ENCODE results near the gene XRCC5.

Gene XRCC5

DNA sequence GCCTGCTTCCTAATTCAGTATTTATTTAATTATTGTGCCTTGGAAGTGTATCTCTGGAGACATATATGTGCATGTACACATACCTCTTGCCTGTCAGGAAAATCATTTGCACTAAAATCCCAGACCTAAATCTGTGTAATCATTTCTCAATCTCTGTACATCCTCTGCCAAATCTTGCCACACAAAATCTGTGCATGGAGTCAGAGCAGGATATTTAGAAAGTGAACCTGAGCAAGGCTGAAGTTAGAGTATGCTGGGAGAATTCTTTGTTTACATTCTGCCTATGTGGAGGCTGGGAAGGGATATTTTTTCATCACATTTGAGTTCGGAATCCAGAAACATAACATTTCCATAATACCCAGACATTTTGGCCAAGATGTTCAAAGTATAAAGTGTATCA, 9.3 kb downstream of the XRCC5 start:
- Histone ChIP-seq H3K9me3 (ENCODE audit: control insufficient read depth in 2 of 2, low read length in 2 of 2) (no peaks in the 10 kb centered on the region), H3K27ac (ENCODE audit: low read length) (no peak overlapping the region), H3K36me3 (ENCODE audit: control insufficient read depth in 2 of 2, insufficient read depth in 2 of 2, low read length in 2 of 2) (peaks cover 35 to 68% of the 10 kb centered on the region in 2 donors), H3K27me3 (ENCODE audit: control insufficient read depth in 1 of 2, insufficient read depth in 2 of 2, low read length in 2 of 2) (no peaks in the 10 kb centered on the region), H3K9ac (ENCODE audit: low read length in 2 of 2) (no peak overlapping the region), H3K4me3 (ENCODE audit: low read length in 2 of 2) (no peak overlapping the region), H3K4me1 (ENCODE audit: control insufficient read depth, insufficient read depth, low read length) (peaks cover 5% of the 10 kb centered on the region)

DNA sequence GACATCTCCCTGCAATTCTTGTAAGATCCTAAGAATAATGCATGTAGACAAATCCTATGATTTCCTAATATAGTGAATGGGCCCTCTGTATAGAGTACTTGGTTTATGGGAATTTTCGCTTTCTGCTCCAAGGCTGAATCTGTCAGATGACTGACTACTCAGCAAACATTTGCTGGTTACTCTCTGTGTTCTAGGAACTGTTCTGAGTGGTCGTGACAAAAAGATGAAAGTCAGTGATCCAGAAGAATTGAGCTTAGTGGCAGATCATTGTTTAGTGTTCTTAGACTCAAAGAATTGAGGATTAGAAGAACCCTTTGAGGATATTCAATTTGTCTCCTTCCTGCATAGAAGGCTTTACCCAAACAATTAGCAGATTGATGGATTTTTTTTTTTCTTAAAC, 10.0 kb downstream of the XRCC5 start:
- peaks cover 32 to 66% of the 10 kb centered on the region in 2 donors for H3K36me3 ChIP-seq (ENCODE audit: control insufficient read depth in 2 of 2, insufficient read depth in 2 of 2, low read length in 2 of 2)
- H3K27ac ChIP-seq (ENCODE audit: low read length) = no peak overlapping the region

DNA sequence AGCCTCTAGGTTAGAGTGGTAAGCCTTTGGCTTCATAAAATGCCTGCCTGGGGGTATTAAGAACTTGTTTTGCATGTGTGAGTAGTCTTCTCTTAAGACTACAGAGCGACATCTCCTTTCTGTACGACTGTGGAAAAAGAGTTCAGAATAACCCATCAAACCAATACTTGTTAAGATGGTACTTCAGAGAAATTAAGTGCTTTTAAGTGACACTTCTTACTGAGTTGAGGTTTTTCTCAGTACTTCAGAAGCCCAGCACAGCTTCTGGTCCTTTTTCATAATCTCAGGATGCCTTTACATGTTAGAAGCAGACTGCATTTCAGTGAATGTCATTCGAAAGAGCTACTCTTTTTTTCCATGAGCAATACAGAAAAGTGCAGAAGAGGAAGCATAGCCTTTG, 10.8 kb downstream of the XRCC5 start:
- Histone ChIP-seq H3K4me1 (ENCODE audit: control insufficient read depth, insufficient read depth, low read length) (no peaks in the 10 kb centered on the region), H3K4me3 (ENCODE audit: low read length in 2 of 2) (no peak overlapping the region), H3K27ac (ENCODE audit: low read length) (no peak overlapping the region), H3K36me3 (ENCODE audit: control insufficient read depth in 2 of 2, insufficient read depth in 2 of 2, low read length in 2 of 2) (peaks cover 32 to 68% of the 10 kb centered on the region in 2 donors), H3K9me3 (ENCODE audit: control insufficient read depth in 2 of 2, low read length in 2 of 2) (no peaks in the 10 kb centered on the region), H3K9ac (ENCODE audit: low read length in 2 of 2) (no peak overlapping the region), H3K27me3 (ENCODE audit: control insufficient read depth in 1 of 2, insufficient read depth in 2 of 2, low read length in 2 of 2) (no peaks in the 10 kb centered on the region)

More for the DNA sequence above, 10.0 kb downstream of the XRCC5 start:
- no peaks in the 10 kb centered on the region for H3K27me3 ChIP-seq (ENCODE audit: control insufficient read depth in 1 of 2, insufficient read depth in 2 of 2, low read length in 2 of 2)
- H3K9ac ChIP-seq (ENCODE audit: low read length in 2 of 2) = no peak overlapping the region
- H3K4me1 ChIP-seq (ENCODE audit: control insufficient read depth, insufficient read depth, low read length) = peaks cover 4% of the 10 kb centered on the region
- H3K4me3 ChIP-seq (ENCODE audit: low read length in 2 of 2) = no peak overlapping the region
- H3K9me3 ChIP-seq (ENCODE audit: control insufficient read depth in 2 of 2, low read length in 2 of 2) = no peaks in the 10 kb centered on the region

DNA sequence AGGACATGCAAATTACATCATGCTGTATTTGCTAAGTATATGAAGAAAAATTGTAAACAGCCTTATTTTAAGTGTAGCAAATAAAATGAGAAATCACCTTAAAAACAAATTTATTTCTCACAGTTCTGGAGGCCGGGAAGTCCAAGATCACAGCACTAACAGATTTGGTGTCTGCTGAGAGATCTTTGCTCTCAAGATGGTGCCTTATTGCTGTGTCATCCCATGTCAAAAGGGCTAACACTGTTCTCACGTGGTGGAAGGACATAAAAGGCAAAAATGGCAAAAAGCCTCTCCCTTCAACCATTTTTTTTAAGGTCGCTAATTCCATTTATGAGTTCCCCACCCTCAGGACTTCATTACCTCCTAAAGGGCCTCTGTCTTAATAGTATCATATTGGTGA, 12.1 kb downstream of the XRCC5 start:
- H3K9me3 ChIP-seq (ENCODE audit: control insufficient read depth in 2 of 2, low read length in 2 of 2) = no peaks in the 10 kb centered on the region
- peaks cover 40 to 81% of the 10 kb centered on the region in 2 donors for H3K36me3 ChIP-seq (ENCODE audit: control insufficient read depth in 2 of 2, insufficient read depth in 2 of 2, low read length in 2 of 2)
- H3K9ac ChIP-seq (ENCODE audit: low read length in 2 of 2) = no peak overlapping the region
- no peak overlapping the region for H3K4me3 ChIP-seq (ENCODE audit: low read length in 2 of 2)
- H3K27me3 ChIP-seq (ENCODE audit: control insufficient read depth in 1 of 2, insufficient read depth in 2 of 2, low read length in 2 of 2) = no peaks in the 10 kb centered on the region
- H3K27ac ChIP-seq (ENCODE audit: low read length) = no peak overlapping the region
- no peaks in the 10 kb centered on the region for H3K4me1 ChIP-seq (ENCODE audit: control insufficient read depth, insufficient read depth, low read length)

DNA sequence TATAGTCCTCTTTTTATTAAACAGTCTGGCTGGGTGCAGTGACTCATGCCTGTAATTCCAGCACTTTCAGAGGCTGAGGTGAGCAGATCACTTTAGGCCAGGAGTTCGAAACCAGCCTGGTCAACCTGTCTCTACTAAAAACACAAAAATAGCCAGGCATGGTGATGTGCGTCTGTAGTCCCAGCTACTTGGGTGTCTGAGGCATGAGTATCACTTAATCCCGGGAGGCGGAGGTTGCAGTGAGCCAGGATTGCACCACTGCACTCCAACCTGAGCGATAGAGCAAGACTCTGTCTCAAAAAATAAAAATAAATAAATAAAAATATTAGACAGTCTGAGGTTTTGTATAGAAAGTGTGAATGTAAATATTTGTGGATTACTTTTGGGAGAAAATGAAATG, 17.8 kb downstream of the XRCC5 start:
- Histone ChIP-seq H3K4me1 (ENCODE audit: control insufficient read depth, insufficient read depth, low read length) (no peaks in the 10 kb centered on the region), H3K27me3 (ENCODE audit: control insufficient read depth in 1 of 2, insufficient read depth in 2 of 2, low read length in 2 of 2) (no peaks in the 10 kb centered on the region), H3K27ac (ENCODE audit: low read length) (no peak overlapping the region), H3K9me3 (ENCODE audit: control insufficient read depth in 2 of 2, low read length in 2 of 2) (no peaks in the 10 kb centered on the region), H3K36me3 (ENCODE audit: control insufficient read depth in 2 of 2, insufficient read depth in 2 of 2, low read length in 2 of 2) (peaks cover 44 to 62% of the 10 kb centered on the region in 2 donors), H3K4me3 (ENCODE audit: low read length in 2 of 2) (no peak overlapping the region), H3K9ac (ENCODE audit: low read length in 2 of 2) (no peak overlapping the region)

DNA sequence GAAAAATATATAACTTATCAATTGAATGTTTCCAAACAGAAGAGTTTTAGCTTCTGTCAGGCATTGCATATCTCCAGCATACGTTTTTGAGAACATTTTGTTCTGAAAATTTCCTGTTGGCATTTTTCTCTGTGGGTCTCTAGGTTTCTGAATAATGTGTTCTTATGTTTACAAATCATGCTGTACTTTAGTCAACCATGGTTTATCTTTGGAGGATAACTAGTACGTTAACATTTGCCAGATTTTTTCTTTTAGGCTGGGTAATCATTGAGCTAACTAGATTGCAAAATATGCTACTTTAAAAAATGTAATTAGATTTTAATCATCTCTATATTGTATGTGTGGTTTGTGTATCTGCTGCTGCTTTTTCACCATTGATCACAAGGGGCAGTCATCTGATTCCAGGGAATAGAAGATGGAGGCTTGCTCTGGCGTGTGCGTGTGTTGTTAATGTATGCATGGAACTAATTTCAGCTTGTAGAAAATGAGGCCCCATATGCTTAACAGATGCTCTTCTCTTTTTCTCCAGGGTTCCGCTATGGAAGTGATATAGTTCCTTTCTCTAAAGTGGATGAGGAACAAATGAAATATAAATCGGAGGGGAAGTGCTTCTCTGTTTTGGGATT, 21.3 kb downstream of the XRCC5 start:
- Histone ChIP-seq H3K36me3 (ENCODE audit: control insufficient read depth in 2 of 2, insufficient read depth in 2 of 2, low read length in 2 of 2) (peaks cover 53 to 59% of the 10 kb centered on the region in 2 donors), H3K27ac (ENCODE audit: low read length) (no peak overlapping the region), H3K4me1 (ENCODE audit: control insufficient read depth, insufficient read depth, low read length) (no peaks in the 10 kb centered on the region), H3K4me3 (ENCODE audit: low read length in 2 of 2) (no peak overlapping the region), H3K27me3 (ENCODE audit: control insufficient read depth in 1 of 2, insufficient read depth in 2 of 2, low read length in 2 of 2) (no peaks in the 10 kb centered on the region), H3K9ac (ENCODE audit: low read length in 2 of 2) (no peak overlapping the region), H3K9me3 (ENCODE audit: control insufficient read depth in 2 of 2, low read length in 2 of 2) (no peaks in the 10 kb centered on the region)

DNA sequence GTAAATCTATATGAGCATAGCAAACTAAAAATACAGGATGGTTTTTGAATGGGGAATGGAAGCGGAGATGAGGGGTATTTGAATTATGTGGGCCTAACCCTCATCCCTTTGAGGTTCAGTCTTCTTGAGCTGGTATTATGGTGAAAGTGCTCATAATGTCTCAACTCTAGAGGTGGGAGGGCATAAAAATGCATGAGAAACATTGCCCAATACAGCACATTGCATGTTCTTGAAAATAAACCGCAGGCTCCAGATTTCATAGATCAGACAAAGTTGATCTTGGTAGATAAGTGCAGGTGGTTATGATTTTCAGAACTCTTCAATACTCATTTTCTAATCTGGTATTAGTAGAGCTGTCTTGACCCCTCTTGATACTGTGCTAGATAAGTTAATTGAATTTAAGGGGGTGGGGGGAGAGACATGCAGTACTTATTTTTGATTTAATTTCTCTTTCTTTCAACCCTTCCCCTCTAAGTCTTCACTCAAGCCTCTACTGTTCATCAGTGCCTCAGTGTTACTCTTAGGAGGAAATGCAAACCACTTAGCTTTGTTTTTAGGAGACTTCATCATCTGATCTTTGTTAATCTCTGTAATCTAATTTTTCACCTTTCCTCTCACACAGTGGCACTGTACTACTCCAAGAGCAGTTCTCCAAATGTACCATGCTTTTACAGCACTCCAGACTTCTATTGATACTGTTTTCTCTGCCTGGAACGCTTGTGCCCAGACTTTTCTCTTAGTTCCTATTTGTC, 22.2 kb downstream of the XRCC5 start:
- no peak overlapping the region for H3K27ac ChIP-seq (ENCODE audit: low read length)
- H3K4me1 ChIP-seq (ENCODE audit: control insufficient read depth, insufficient read depth, low read length) = no peaks in the 10 kb centered on the region
- peaks cover 45 to 54% of the 10 kb centered on the region in 2 donors for H3K36me3 ChIP-seq (ENCODE audit: control insufficient read depth in 2 of 2, insufficient read depth in 2 of 2, low read length in 2 of 2)

DNA sequence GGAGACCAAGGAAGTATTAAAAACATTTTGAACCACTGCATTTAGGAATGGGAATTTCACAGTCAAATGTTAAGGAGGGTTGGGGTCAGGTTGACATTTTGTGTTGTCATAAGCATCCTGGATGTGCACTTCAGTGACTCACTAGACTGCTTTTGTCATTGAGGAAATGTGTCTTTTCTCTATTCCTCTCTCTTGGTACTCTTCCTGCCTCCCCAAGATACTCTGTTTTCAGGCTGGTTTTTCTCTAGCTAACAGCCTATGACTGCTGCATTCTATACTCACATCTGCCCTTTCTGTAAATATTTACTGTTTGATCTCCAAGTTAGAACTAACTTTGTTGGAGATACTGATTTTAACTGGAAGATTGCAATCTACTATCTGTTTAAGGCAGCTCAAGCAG, 23.4 kb downstream of the XRCC5 start:
- no peaks in the 10 kb centered on the region for H3K27me3 ChIP-seq (ENCODE audit: control insufficient read depth in 1 of 2, insufficient read depth in 2 of 2, low read length in 2 of 2)
- peaks cover 52% of the 10 kb centered on the region in 2 donors for H3K36me3 ChIP-seq (ENCODE audit: control insufficient read depth in 2 of 2, insufficient read depth in 2 of 2, low read length in 2 of 2)
- no peak overlapping the region for H3K9ac ChIP-seq (ENCODE audit: low read length in 2 of 2)
- no peak overlapping the region for H3K4me3 ChIP-seq (ENCODE audit: low read length in 2 of 2)
- no peaks in the 10 kb centered on the region for H3K4me1 ChIP-seq (ENCODE audit: control insufficient read depth, insufficient read depth, low read length)
- H3K9me3 ChIP-seq (ENCODE audit: control insufficient read depth in 2 of 2, low read length in 2 of 2) = no peaks in the 10 kb centered on the region
- H3K27ac ChIP-seq (ENCODE audit: low read length) = no peak overlapping the region

More for the DNA sequence above, 22.2 kb downstream of the XRCC5 start:
- no peak overlapping the region for H3K4me3 ChIP-seq (ENCODE audit: low read length in 2 of 2)
- H3K9me3 ChIP-seq (ENCODE audit: control insufficient read depth in 2 of 2, low read length in 2 of 2) = no peaks in the 10 kb centered on the region
- H3K27me3 ChIP-seq (ENCODE audit: control insufficient read depth in 1 of 2, insufficient read depth in 2 of 2, low read length in 2 of 2) = no peaks in the 10 kb centered on the region
- H3K9ac ChIP-seq (ENCODE audit: low read length in 2 of 2) = no peak overlapping the region

DNA sequence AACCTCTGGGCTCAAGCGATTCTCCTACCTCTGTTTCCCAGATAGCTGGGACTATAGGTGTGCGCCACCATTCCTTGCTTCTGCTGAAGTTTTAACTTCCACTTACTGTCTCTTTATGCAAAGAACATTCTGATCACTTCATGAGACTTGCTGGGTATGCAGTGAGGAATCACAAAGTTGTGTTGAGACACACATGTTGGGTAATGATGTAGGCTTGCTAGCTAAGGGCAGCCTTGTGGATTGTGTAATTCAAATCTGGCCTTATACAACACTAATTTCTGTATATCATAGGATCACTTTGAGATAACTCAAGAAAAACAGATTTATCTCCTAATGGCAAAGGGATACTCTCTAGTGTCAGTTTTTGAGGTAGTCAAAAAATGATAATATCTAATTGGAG, 24.2 kb downstream of the XRCC5 start:
- Histone ChIP-seq H3K4me1 (ENCODE audit: control insufficient read depth, insufficient read depth, low read length) (no peaks in the 10 kb centered on the region), H3K27me3 (ENCODE audit: control insufficient read depth in 1 of 2, insufficient read depth in 2 of 2, low read length in 2 of 2) (no peaks in the 10 kb centered on the region), H3K4me3 (ENCODE audit: low read length in 2 of 2) (no peak overlapping the region), H3K36me3 (ENCODE audit: control insufficient read depth in 2 of 2, insufficient read depth in 2 of 2, low read length in 2 of 2) (peaks cover 56 to 57% of the 10 kb centered on the region in 2 donors), H3K27ac (ENCODE audit: low read length) (no peak overlapping the region), H3K9ac (ENCODE audit: low read length in 2 of 2) (no peak overlapping the region), H3K9me3 (ENCODE audit: control insufficient read depth in 2 of 2, low read length in 2 of 2) (no peaks in the 10 kb centered on the region)

DNA sequence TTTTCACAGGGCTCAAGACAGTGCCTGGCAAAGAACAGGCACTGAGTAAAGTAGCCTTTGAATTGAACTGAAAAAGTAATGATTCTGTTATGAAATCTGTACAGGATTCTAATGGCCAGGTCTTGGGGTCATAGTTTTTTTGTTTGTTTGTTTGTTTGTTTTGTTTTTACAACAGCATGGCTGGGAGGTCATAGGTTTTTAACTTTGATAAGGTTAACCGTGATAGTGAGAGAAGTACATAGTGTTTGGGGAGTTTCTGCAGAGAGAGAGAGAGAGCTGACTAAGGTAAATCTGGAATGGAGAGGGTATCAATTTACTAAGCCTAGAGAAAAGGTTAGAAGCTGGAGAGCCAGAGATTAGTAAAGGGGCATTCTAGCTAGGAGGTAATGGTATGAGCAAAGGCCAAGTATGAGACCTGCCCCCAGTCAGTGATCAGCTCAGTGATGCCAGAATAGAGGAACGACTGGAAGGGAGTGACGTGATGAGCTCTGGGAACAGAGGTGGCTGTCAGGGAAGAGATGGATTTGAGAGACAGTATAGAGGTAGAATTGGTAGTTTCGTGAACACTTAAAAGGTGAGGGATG, 25.9 kb downstream of the XRCC5 start:
- no peaks in the 10 kb centered on the region for H3K27me3 ChIP-seq (ENCODE audit: control insufficient read depth in 1 of 2, insufficient read depth in 2 of 2, low read length in 2 of 2)
- H3K4me1 ChIP-seq (ENCODE audit: control insufficient read depth, insufficient read depth, low read length) = no peaks in the 10 kb centered on the region
- no peak overlapping the region for H3K27ac ChIP-seq (ENCODE audit: low read length)
- H3K36me3 ChIP-seq (ENCODE audit: control insufficient read depth in 2 of 2, insufficient read depth in 2 of 2, low read length in 2 of 2) = peaks cover 55 to 64% of the 10 kb centered on the region in 2 donors
- H3K9ac ChIP-seq (ENCODE audit: low read length in 2 of 2) = no peak overlapping the region
- no peaks in the 10 kb centered on the region for H3K9me3 ChIP-seq (ENCODE audit: control insufficient read depth in 2 of 2, low read length in 2 of 2)
- H3K4me3 ChIP-seq (ENCODE audit: low read length in 2 of 2) = no peak overlapping the region

DNA sequence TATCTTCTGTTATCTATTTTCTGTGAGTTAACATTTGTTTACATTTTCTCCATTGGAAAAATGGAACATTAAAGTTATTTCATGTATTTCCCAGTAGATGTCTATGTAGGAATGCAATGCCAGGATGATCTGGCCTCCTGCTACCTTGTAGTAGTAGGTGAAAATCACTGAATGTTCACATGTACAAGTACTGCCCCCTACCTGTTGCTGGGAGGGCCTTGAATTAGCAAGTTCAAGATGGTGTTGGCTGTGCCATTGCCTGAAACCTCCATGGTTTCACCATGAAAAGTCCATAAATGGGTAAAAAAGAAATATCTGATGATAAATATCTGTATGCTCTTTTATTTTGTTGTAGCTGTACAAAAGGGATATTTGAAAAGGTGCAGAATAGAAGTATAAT, 30.7 kb downstream of the XRCC5 start:
- Histone ChIP-seq H3K27ac (ENCODE audit: low read length) (no peak overlapping the region), H3K27me3 (ENCODE audit: control insufficient read depth in 1 of 2, insufficient read depth in 2 of 2, low read length in 2 of 2) (no peaks in the 10 kb centered on the region), H3K4me1 (ENCODE audit: control insufficient read depth, insufficient read depth, low read length) (no peaks in the 10 kb centered on the region), H3K36me3 (ENCODE audit: control insufficient read depth in 2 of 2, insufficient read depth in 2 of 2, low read length in 2 of 2) (peaks cover 53% of the 10 kb centered on the region in 2 donors), H3K9ac (ENCODE audit: low read length in 2 of 2) (no peak overlapping the region), H3K9me3 (ENCODE audit: control insufficient read depth in 2 of 2, low read length in 2 of 2) (no peaks in the 10 kb centered on the region), H3K4me3 (ENCODE audit: low read length in 2 of 2) (no peak overlapping the region)

Data from stomach smooth muscle (tissue), 2 donors.